ENCODE data around the gene PIK3R3.
A peak's percentile ranks its signal among the peaks of the same experiment; 100 is the strongest.

The PIK3R3 gene

GRCh38 chr1:46153228-46153627, 20.8 kb upstream of the PIK3R3 start:
- H3K9me3 ChIP-seq (ENCODE audit: insufficient read depth, low read depth, low read length): no peaks in the 10 kb centered on the region
- no peak overlapping the region for H3K27ac ChIP-seq (ENCODE audit: low read depth, low read length)
- 88% methylated on average over 1 of the region's 1 CpG for WGBS
- no peak overlapping the region for H3K4me3 ChIP-seq (ENCODE audit: low read length)
- no peaks in the 10 kb centered on the region for H3K27me3 ChIP-seq (ENCODE audit: insufficient read depth, low read length)
- H3K4me1 ChIP-seq (ENCODE audit: insufficient read depth, low read length): no peaks in the 10 kb centered on the region
- H3K36me3 ChIP-seq (ENCODE audit: insufficient read depth, low read length): no peaks in the 10 kb centered on the region
- no peak overlapping the region for H3K9ac ChIP-seq (ENCODE audit: low read depth, low read length)

- no peaks in the 10 kb centered on the region for H3K27me3 ChIP-seq (ENCODE audit: insufficient read depth, low read length)
- 90% methylated on average over 3 of the region's 3 CpGs for WGBS
- no peaks in the 10 kb centered on the region for H3K9me3 ChIP-seq (ENCODE audit: insufficient read depth, low read depth, low read length)
- no peak overlapping the region for H3K4me3 ChIP-seq (ENCODE audit: low read length)
- H3K4me1 ChIP-seq (ENCODE audit: insufficient read depth, low read length): no peaks in the 10 kb centered on the region
- H3K36me3 ChIP-seq (ENCODE audit: insufficient read depth, low read length): no peaks in the 10 kb centered on the region
- H3K9ac ChIP-seq (ENCODE audit: low read depth, low read length): no peak overlapping the region
- H3K27ac ChIP-seq (ENCODE audit: low read depth, low read length): no peak overlapping the region
These were observed 19.6 kb upstream of the PIK3R3 start for GRCh38 chr1:46152016-46152415.

- no peak overlapping the region for H3K4me3 ChIP-seq (ENCODE audit: low read length)
- H3K4me1 ChIP-seq (ENCODE audit: insufficient read depth, low read length): no peaks in the 10 kb centered on the region
- H3K9me3 ChIP-seq (ENCODE audit: insufficient read depth, low read depth, low read length): no peaks in the 10 kb centered on the region
- no peak overlapping the region for H3K27ac ChIP-seq (ENCODE audit: low read depth, low read length)
- WGBS: 100% methylated on average over 2 of the region's 2 CpGs
- H3K36me3 ChIP-seq (ENCODE audit: insufficient read depth, low read length): no peaks in the 10 kb centered on the region
- H3K27me3 ChIP-seq (ENCODE audit: insufficient read depth, low read length): no peaks in the 10 kb centered on the region
- no peak overlapping the region for H3K9ac ChIP-seq (ENCODE audit: low read depth, low read length)
These were observed 17.7 kb upstream of the PIK3R3 start for GRCh38 chr1:46150085-46150484.

GRCh38 chr1:46148318-46148717, 15.9 kb upstream of the PIK3R3 start:
- Histone ChIP-seq H3K4me3 (ENCODE audit: low read length) (no peak overlapping the region), H3K4me1 (ENCODE audit: insufficient read depth, low read length) (no peaks in the 10 kb centered on the region), H3K9ac (ENCODE audit: low read depth, low read length) (no peak overlapping the region), H3K27ac (ENCODE audit: low read depth, low read length) (no peak overlapping the region), H3K27me3 (ENCODE audit: insufficient read depth, low read length) (no peaks in the 10 kb centered on the region), H3K36me3 (ENCODE audit: insufficient read depth, low read length) (no peaks in the 10 kb centered on the region), H3K9me3 (ENCODE audit: insufficient read depth, low read depth, low read length) (no peaks in the 10 kb centered on the region)
- 95% methylated on average over 2 of the region's 2 CpGs for WGBS

GRCh38 chr1:46137916-46138315, 5.5 kb upstream of the PIK3R3 start:
- WGBS: 81% methylated on average over 3 of the region's 3 CpGs
- Histone ChIP-seq H3K4me1 (ENCODE audit: insufficient read depth, low read length) (peaks cover 8% of the 10 kb centered on the region), H3K9ac (ENCODE audit: low read depth, low read length) (no peak overlapping the region), H3K4me3 (ENCODE audit: low read length) (no peak overlapping the region), H3K36me3 (ENCODE audit: insufficient read depth, low read length) (no peaks in the 10 kb centered on the region), H3K9me3 (ENCODE audit: insufficient read depth, low read depth, low read length) (no peaks in the 10 kb centered on the region), H3K27me3 (ENCODE audit: insufficient read depth, low read length) (no peaks in the 10 kb centered on the region), H3K27ac (ENCODE audit: low read depth, low read length) (no peak overlapping the region)

GRCh38 chr1:46136711-46137110, 4.3 kb upstream of the PIK3R3 start:
- peaks cover 8% of the 10 kb centered on the region for H3K4me1 ChIP-seq (ENCODE audit: insufficient read depth, low read length)
- H3K9me3 ChIP-seq (ENCODE audit: insufficient read depth, low read depth, low read length): no peaks in the 10 kb centered on the region
- H3K36me3 ChIP-seq (ENCODE audit: insufficient read depth, low read length): no peaks in the 10 kb centered on the region
- H3K4me3 ChIP-seq (ENCODE audit: low read length): no peak overlapping the region
- no peak overlapping the region for H3K27ac ChIP-seq (ENCODE audit: low read depth, low read length)
- no peaks in the 10 kb centered on the region for H3K27me3 ChIP-seq (ENCODE audit: insufficient read depth, low read length)
- no peak overlapping the region for H3K9ac ChIP-seq (ENCODE audit: low read depth, low read length)

- Histone ChIP-seq H3K4me3 (ENCODE audit: low read length) (no peak overlapping the region), H3K36me3 (ENCODE audit: insufficient read depth, low read length) (no peaks in the 10 kb centered on the region), H3K27me3 (ENCODE audit: insufficient read depth, low read length) (peaks cover 13% of the 10 kb centered on the region), H3K9ac (ENCODE audit: low read depth, low read length) (no peak overlapping the region), H3K4me1 (ENCODE audit: insufficient read depth, low read length) (peaks cover 13% of the 10 kb centered on the region), H3K9me3 (ENCODE audit: insufficient read depth, low read depth, low read length) (no peaks in the 10 kb centered on the region), H3K27ac (ENCODE audit: low read depth, low read length) (no peak overlapping the region)
- WGBS: 88% methylated on average over 3 of the region's 3 CpGs
These were observed 2.4 kb upstream of the PIK3R3 start for GRCh38 chr1:46134660-46135331.

GRCh38 chr1:46133781-46134350, 1.4 kb upstream of the PIK3R3 start:
- H3K27me3 ChIP-seq (ENCODE audit: insufficient read depth, low read length): peaks cover 13% of the 10 kb centered on the region
- peaks cover 16% of the 10 kb centered on the region for H3K4me1 ChIP-seq (ENCODE audit: insufficient read depth, low read length)
- peak overlapping the region; percentile 68 for H3K4me3 ChIP-seq (ENCODE audit: low read length)
- H3K27ac ChIP-seq (ENCODE audit: low read depth, low read length): no peak overlapping the region
- WGBS: 40% methylated on average over 3 of the region's 3 CpGs
- H3K9ac ChIP-seq (ENCODE audit: low read depth, low read length): peak overlapping the region; percentile 84
- no peaks in the 10 kb centered on the region for H3K9me3 ChIP-seq (ENCODE audit: insufficient read depth, low read depth, low read length)
- no peaks in the 10 kb centered on the region for H3K36me3 ChIP-seq (ENCODE audit: insufficient read depth, low read length)

- H3K27ac ChIP-seq (ENCODE audit: low read depth, low read length): peak overlapping the region; percentile 97
- under 1% methylated on average over 22 of the region's 22 CpGs for WGBS
- peaks cover 16% of the 10 kb centered on the region for H3K4me1 ChIP-seq (ENCODE audit: insufficient read depth, low read length)
- H3K9ac ChIP-seq (ENCODE audit: low read depth, low read length): peak overlapping the region; percentile 84
- H3K27me3 ChIP-seq (ENCODE audit: insufficient read depth, low read length): peaks cover 13% of the 10 kb centered on the region
- H3K9me3 ChIP-seq (ENCODE audit: insufficient read depth, low read depth, low read length): no peaks in the 10 kb centered on the region
- H3K4me3 ChIP-seq (ENCODE audit: low read length): peak overlapping the region; percentile 68
- no peaks in the 10 kb centered on the region for H3K36me3 ChIP-seq (ENCODE audit: insufficient read depth, low read length)
These were observed 791 bp upstream of the PIK3R3 start for GRCh38 chr1:46133181-46133658.

GRCh38 chr1:46131712-46132528, 509 bp downstream of the PIK3R3 start:
- Histone ChIP-seq H3K27me3 (ENCODE audit: insufficient read depth, low read length) (peaks cover 13% of the 10 kb centered on the region), H3K9me3 (ENCODE audit: insufficient read depth, low read depth, low read length) (no peaks in the 10 kb centered on the region), H3K4me1 (ENCODE audit: insufficient read depth, low read length) (peaks cover 16% of the 10 kb centered on the region), H3K36me3 (ENCODE audit: insufficient read depth, low read length) (no peaks in the 10 kb centered on the region), H3K27ac (ENCODE audit: low read depth, low read length) (peak overlapping the region; percentile 97), H3K9ac (ENCODE audit: low read depth, low read length) (peak overlapping the region; percentile 94), H3K4me3 (ENCODE audit: low read length) (peak overlapping the region; percentile 68)
- WGBS: under 1% methylated on average over 34 of the region's 38 CpGs

GRCh38 chr1:46131093-46131492, 1.3 kb downstream of the PIK3R3 start:
- H3K9me3 ChIP-seq (ENCODE audit: insufficient read depth, low read depth, low read length): no peaks in the 10 kb centered on the region
- H3K4me1 ChIP-seq (ENCODE audit: insufficient read depth, low read length): peaks cover 16% of the 10 kb centered on the region
- H3K27ac ChIP-seq (ENCODE audit: low read depth, low read length): no peak overlapping the region
- H3K27me3 ChIP-seq (ENCODE audit: insufficient read depth, low read length): peaks cover 13% of the 10 kb centered on the region
- peak overlapping the region; percentile 73 for H3K9ac ChIP-seq (ENCODE audit: low read depth, low read length)
- H3K36me3 ChIP-seq (ENCODE audit: insufficient read depth, low read length): no peaks in the 10 kb centered on the region
- peak overlapping the region; percentile 68 for H3K4me3 ChIP-seq (ENCODE audit: low read length)
- WGBS: under 1% methylated on average over 7 of the region's 10 CpGs
